ENCODE data around the gene FBXO45. TPM values are rescaled to one million over a fixed set of nuclear protein-coding genes. Genes with fewer than 3 reads are reported as not detected.
"Not testable (repeated sequence)": the region's sequence is repeated elsewhere in the genome, so short reads cannot be mapped to it uniquely, and the experiment has no call there.

FBXO45 gene, protein sequence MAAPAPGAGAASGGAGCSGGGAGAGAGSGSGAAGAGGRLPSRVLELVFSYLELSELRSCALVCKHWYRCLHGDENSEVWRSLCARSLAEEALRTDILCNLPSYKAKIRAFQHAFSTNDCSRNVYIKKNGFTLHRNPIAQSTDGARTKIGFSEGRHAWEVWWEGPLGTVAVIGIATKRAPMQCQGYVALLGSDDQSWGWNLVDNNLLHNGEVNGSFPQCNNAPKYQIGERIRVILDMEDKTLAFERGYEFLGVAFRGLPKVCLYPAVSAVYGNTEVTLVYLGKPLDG
- total RNA-seq = 17.2 and 24.2 TPM in 2 replicates

DNA sequence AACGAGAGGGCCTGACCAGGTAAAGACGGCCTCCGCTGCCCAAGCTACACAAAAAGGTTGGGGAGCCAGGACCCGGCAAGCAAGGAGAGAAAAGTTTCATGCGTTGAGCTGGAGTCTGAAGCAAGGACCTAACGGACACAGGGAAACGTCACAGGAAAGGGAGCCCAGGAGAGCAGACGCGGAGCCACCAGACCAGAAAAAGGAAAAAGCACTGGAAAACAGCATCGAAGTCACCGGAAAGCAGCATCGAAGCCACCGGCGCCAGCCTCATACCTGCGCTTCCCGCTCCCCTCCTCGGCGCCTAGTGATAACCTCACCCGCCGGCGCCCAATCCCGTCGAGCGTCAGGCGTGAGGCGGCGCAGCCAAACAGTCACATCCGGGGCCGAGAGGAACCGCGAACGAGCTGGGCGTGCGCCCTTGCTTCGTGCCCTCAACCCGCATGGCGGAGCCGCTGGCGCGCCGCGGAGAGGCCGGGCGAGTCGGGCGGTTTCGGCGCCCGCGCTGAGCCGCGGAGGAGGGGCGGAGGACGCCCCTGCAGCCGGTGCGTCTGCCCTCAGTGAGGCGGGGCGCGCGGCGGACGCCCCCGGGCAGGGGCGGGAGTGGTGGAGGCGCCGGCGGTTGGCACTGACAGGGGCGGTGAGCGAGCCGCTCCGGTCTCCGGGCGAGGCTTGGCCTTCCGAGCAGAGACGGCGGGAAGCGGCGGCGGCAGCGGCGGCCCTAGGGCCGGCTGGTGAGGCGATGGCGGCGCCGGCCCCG lies at the start of gene FBXO45, which contains the start of gene WDR53:
Gene FBXO45 (plus strand): TSS at position 415 of the 757 bp plus-strand sequence. CDS start 325 bp downstream, at position 740.
Gene WDR53 (minus strand): TSS at position 309 of the 757 bp plus-strand sequence. CDS start 7,079 bp downstream, outside the sequence.
- DNase-seq = peak; percentile 97

DNA sequence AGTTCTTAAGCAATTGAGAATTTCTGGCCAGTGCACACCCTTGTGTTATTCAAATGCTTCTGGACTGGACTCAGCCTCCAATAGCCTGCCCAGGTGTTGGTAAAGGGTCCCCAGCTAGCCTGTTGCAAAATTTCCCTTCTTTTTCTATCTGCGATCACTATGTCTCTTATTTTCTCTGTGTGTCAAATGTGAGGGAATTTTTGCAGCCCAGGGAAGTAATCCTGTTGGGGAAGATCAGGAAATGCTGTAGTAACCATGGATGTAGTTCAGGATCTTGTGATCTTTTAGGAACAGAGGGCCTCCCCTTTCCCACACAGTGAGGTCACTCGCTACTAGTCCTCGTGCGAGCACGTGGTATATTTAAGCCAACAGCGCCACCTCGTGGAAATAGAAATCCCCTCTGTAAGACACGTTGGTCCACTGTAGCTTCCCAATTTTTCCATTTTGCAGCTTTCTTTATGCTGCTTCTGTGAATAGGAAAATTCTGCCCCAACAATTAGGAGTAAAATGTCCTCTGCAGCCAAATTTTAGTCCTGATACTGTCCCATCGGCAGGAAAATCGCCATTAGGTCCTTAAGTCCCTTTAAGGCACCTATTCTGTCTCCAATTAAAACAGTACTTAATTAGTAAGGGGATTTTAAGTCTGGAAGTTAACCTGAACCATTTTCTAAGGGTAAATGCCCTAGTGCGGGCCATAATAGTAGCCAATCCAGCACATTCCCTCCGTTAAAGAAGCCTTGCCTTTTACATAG lies 49.3 kb upstream of the FBXO45 start:
- DNase-seq = peak; percentile 87

GRCh38 chr3:196519718-196520082 lies 48.8 kb upstream of the FBXO45 start:
- DNase-seq = no peak

DNA sequence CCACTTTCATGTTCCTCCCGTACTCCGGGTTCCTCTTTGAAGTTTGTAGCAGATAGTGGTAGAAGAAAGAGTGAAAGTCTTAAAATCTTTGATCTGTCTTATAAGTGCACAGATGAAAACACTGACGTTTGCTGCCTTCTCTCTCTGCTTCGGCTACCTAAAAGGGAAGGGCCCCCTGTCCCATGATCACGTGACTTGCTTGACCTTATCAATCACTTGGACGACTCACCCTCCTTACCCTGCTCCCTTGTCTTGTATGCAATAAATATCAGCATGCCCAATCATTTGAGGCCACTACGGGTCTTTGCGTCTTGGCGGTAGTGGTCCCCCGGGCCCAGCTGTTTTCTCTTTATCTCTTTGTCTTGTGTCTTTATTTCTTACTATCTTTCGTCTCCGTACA lies 47.2 kb upstream of the FBXO45 start:
- DNase-seq = not testable (repeated sequence)

GRCh38 chr3:196523841-196524240 lies 44.6 kb upstream of the FBXO45 start:
- no peak for DNase-seq

DNA sequence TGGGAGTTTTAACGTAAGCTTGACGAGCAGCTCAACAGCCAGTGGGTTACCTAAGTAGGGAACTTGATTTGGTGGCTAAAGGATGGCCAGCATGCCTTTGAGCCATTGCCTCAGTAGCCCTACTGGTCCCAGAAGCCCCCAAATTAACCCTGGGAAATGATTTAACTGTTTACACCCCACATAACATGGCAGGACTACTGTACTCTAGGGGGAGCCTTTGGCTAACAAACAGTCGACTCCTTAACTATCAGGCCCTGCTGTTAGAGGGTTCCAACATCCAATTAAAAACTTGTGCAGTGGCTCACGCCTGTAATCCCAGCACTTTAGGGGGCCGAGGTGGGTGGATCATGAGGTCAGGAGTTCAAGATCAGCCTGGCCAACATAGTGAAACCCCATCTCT lies 43.9 kb upstream of the FBXO45 start:
- DNase-seq = peak; percentile 71

- no peak for DNase-seq
Observed at GRCh38 chr3:196525141-196525540, 43.3 kb upstream of the FBXO45 start.

DNA sequence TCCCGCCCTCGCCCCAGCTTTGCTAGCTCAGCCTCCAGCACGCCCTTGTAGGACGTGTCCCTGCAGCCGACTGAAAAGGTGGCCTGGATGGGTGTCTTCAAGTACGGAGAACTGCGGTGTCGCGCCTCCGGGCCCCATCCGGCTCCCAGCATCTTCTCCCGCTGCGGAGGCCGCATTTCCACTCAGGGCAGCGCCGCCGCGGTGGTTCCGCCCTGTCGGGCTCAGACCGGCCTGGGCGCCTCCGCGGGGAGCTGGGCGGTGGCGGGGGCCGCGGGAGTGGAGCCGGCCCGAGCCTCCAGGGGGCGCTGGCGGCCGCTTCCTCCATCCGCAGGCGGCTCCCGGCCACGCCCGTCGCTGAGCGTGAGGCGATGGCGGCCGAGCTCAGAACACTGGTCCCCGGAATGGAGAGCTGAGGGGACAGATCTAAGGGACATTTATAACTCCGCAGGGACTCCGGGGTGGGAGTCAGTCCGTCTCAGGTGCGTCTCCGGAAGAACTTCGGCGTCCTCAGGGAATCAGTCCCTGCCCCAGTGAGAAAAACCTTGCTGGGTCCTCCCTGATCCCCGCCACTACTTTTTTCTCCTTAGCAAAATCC lies 39.7 kb upstream of the FBXO45 start:
- DNase-seq = peak; percentile 73

- DNase-seq = no peak
Observed at GRCh38 chr3:196531418-196531817, 37.0 kb upstream of the FBXO45 start.

- no peak for DNase-seq
Observed at GRCh38 chr3:196533260-196533681, 35.2 kb upstream of the FBXO45 start.

DNA sequence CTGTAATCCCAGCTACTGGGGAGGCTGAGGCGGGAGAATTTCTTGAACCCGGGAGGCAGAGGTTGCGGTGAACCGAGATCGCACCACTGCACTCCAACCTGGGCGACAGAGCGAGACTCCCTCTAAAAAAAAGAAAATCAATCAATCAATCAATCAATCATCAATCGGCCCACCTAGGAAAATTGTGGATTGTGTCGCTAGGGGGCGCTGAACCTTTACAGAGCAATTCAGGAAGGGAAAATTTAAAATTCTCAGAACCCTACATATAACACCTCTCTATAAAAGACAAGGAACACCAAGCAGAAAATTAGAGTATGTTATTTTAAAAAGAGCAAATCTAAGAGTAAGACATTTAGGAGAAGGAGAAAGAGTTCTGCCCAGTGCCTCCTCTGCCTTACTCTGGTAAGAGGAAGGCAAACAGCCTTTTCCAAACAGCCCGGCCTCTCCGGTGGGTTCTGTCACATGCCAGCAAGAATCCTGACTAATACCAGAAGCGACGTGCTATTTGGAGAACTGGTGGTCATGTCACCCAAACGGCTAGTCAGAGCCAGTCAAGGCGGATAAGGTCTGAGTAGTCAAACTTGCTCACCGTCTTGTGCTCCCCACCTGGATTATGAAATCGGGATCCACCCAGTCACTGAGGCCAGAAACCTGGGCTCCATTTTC lies 31.0 kb upstream of the FBXO45 start:
- peak; percentile 44 for DNase-seq

GRCh38 chr3:196541684-196542445 lies 26.6 kb upstream of the FBXO45 start:
- no peak for DNase-seq

DNA sequence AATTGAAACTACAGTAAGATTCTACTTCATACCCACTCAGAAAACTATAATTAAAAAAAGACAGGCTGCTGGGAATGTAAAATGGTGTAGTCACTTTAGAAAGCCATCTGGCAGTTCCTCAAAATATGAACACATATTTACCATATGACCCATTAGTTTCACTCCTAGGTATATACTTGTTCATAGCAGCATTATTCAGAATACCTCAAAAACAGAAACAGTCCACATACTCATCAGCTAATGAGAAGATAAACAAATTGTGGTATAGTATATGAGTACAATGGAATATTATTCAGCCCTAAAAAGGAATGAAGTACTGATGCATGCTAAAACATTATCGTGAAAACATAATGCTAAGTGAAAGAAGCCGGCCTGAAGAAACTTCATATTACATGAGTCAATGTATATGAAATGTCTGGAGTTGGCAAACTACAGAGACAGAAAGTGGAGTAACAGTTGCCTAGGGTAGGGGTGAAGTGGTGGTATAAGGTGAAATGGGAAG lies 23.9 kb upstream of the FBXO45 start:
- DNase-seq = no peak

DNA sequence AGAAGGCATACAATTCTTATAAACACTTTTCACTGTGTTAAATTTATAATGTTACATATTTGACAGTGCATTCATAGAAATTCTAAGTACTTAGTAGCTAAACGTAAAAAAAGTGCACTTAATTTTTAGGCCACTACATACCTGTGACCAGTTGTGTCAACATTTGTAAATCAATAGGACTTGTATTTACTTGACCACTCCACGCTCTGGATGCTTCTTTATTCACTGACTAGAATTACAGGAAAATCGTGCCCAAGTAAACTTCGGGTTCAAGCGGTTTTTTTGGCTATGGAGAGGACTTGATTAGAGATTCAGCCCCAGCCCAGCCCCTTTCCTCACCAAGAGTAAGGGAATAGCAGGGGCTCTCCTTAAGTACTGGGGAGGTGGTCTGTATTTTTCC lies 21.9 kb upstream of the FBXO45 start:
- DNase-seq = no peak

GRCh38 chr3:196547067-196547466 lies 21.4 kb upstream of the FBXO45 start:
- DNase-seq = no peak

- DNase-seq = not testable (repeated sequence)
Observed at GRCh38 chr3:196549312-196549711, 19.1 kb upstream of the FBXO45 start.

- not testable (repeated sequence) for DNase-seq
Observed at GRCh38 chr3:196550172-196550571, 18.3 kb upstream of the FBXO45 start.

- no peak for DNase-seq
Observed at GRCh38 chr3:196552253-196552652, 16.2 kb upstream of the FBXO45 start.

- DNase-seq = no peak
Observed at GRCh38 chr3:196553551-196553950, 14.9 kb upstream of the FBXO45 start.

DNA sequence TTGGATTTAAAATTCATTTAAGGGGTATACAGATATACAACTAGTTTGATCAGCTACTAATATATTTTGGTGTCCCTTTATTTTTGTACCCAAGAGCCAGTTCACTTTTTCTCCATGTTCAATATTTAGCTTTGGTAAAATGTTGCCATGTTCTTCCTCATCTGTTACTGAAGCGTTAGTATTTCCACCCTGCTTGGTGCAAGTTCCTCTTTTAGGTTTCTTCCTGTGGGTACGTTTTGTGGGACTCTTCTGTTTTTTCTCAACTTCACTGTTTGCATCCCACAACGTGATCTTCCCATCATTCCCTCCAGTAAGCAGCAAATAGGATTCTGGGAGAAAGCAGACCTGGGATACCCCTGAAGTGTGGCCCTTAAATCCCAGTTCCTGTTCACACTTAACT lies 14.3 kb upstream of the FBXO45 start:
- no peak for DNase-seq

DNA sequence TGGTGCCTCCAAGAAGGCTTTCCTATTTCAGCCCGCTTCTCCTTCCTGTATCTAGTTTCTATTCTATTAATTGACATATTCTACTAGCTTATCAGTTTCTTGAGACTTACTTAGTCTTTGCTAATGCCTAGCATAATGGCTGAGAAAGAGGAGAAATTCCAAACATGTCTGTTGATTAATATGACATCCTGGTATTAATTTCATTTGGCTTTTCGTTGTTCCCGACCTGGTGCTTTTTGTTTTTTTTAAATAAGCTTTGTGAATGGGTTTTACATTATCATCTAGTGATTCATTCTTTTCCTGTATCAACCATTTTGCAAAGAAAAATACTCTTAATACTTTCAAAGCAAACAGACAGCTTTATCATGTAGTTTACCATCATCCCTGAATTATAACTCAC lies 13.2 kb upstream of the FBXO45 start:
- DNase-seq = peak; percentile 45
